Frontal cortex (tissue), 4 donors: ENCODE measurements around the gene ANGPTL7. TPM values are rescaled to one million over a fixed set of nuclear protein-coding genes. Genes with fewer than 3 reads are reported as not detected.
"Not testable (repeated sequence)": the region's sequence is repeated elsewhere in the genome, so short reads cannot be mapped to it uniquely, and the experiment has no call there.

Experiments
- DNase-seq, 2 donors: peaks; one replicate each; pipeline ENCODE4 v3.0.0; 2012; ENCODE audit warnings: low spot score in 2 of 2
- FAIRE-seq: peaks from 2 replicates; lab custom pipeline; 2012; peaks lifted over from hg19 to GRCh38; lab: Jason Lieb, UNC
- total RNA-seq: library from RNA; depleted of rRNA; stranded (reverse); fragments of >200 nt; gene quantifications from one replicate; pipeline ENCODE4 v1.2.3, GENCODE V29; 2014
- donor health status: control.
- donor health status: control.
- donor health status: control.

Gene ANGPTL7
- total RNA-seq, 1 donor from 2014 or later, result 0.41 TPM

DNA sequence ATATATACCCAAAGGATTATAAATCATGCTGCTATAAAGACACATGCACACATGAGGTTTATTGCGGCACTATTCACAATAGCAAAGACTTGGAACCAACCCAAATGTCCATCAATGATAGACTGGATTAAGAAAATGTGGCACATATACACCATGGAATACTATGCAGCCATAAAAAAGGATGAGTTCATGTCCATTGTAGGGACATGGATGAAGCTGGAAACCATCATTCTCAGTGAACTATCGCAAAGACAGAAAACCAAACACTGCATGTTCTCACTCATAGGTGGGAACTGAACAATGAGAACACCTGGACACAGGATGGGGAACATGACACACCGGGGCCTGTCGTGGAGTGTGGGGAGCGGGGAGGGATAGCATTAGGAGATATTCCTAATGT, 22.4 kb upstream of the ANGPTL7 start:
- DNase-seq, FAIRE-seq: not testable (repeated sequence)

DNA sequence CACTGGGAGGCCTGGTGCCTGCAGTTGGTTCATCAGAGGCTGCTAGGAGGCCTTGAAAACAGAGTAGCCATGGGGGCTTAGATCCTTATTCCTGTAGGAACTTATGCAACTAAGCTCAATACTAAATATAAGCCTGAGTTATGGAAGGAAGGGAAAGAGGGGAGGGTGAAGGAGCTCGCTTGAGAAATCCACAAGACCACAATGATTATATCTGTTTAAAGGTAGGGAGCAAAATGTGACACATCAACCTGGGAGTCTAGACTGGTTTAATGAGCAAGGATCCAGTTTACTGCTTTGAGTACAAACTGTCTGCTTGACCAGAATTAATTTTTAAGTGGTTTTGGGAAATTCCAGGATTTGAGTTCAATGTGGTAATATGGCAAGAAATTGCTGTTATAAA, 20.4 kb upstream of the ANGPTL7 start:
- DNase-seq, result no peak
- no peak for FAIRE-seq

GRCh38 chr1:11169202-11169601, 20.0 kb upstream of the ANGPTL7 start:
- no peak for DNase-seq
- FAIRE-seq, result no peak

GRCh38 chr1:11170102-11170501, 19.1 kb upstream of the ANGPTL7 start:
- no peak for DNase-seq

GRCh38 chr1:11174261-11174942, 14.8 kb upstream of the ANGPTL7 start:
- DNase-seq, result no peak

More at GRCh38 chr1:11170102-11170501, 19.1 kb upstream of the ANGPTL7 start:
- FAIRE-seq, result no peak

GRCh38 chr1:11175461-11175860, 13.7 kb upstream of the ANGPTL7 start:
- no peak for FAIRE-seq
- no peak for DNase-seq

More at GRCh38 chr1:11174261-11174942, 14.8 kb upstream of the ANGPTL7 start:
- no peak for FAIRE-seq

DNA sequence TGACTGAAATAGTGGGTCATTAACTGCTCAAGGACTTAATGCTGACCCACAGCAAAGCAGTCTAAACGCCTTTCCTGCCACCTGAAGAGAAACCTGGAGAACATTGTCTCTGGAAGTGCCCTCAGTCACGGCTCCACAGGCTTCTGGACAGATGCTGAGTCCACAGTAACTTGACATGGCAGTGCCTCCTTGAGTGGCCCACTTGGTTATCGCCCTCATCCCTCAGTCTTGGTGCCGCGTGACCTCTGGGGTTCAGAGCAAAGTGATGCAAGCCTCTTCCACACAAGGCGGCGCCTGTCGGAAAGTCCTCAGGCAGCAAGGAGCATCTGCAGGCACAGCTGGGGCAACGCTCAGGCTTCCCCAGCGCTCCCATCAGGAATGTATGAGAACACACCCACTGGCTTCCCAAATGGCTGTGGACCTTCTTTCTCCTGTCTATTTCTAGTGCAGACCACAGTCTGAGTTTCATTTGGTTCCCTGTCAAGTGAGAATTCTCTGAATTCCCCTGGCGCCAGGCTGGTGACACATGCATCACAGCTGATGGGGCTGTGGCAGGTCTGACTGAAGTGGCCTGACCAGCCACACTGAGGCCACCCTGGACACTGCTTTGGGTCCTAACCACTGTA, 13.0 kb upstream of the ANGPTL7 start:
- DNase-seq, result no peak
- no peak for FAIRE-seq

- DNase-seq, result no peak
- no peak for FAIRE-seq
Measured at GRCh38 chr1:11178021-11179015, 10.8 kb upstream of the ANGPTL7 start.

- DNase-seq (no peak), FAIRE-seq (no peak)
Measured at GRCh38 chr1:11179125-11179524, 10.0 kb upstream of the ANGPTL7 start.

DNA sequence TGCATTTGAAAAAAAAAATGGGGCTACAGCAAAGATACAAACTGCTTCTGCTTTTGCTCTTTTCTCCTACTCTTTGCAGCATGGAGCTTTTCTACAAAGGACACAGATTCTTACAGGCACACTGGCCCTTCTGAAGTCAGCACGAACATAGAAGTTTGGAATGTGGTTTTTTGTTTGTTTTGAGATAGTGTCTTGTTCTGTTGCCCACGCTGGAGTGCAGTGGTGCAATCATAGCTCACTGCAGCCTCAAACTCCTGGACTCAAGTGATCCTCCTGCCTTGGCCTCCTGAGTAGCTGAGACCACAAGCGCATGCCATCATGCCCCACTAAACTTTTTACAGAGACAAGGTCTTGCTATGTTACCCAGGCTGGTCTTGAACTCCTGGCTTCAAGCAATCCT, 9.4 kb upstream of the ANGPTL7 start:
- not testable (repeated sequence) for FAIRE-seq, DNase-seq

DNA sequence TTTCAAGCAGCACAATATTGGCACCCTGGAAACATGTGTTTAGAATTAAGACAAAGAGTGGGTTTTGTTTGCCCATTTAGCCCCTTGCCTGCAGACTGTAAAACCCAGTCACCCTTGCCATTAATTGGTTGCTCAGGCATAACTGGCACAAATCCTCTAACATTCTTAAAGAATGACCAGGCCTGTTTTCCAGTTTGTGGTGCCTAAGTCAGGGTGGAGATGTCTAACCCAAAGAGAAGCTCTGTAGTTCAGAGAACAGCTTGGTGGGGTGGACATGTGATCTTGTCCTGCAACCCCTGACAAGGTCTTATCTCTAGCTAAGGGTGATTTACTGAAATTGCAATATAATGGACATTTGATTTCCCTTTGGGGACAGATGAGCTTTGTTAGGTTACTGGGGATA, 8.8 kb upstream of the ANGPTL7 start:
- no peak for DNase-seq
- no peak for FAIRE-seq

- DNase-seq (no peak), FAIRE-seq (no peak)
Measured at GRCh38 chr1:11182884-11183283, 6.3 kb upstream of the ANGPTL7 start.

GRCh38 chr1:11184973-11185372, 4.2 kb upstream of the ANGPTL7 start:
- DNase-seq (no peak), FAIRE-seq (no peak)

DNA sequence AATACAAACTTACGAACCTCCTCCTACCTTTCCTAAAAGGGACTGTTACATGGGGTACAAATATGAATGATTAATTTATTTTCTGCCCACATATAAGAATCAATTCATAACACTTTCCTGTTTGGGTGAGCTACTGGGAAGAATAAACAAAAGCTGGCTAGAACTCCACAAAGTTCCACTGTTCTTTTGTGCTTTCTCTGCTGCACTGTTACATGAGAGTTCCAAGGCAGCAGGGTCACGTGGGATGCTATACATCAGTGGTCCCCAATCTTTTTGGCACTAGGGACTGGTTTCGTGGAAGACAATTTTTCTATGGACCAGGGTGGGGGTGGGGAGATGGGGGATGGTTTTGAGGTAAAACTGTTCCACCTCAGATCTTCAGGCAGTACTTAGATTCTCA, 2.2 kb upstream of the ANGPTL7 start:
- no peak for DNase-seq
- FAIRE-seq, result no peak

DNA sequence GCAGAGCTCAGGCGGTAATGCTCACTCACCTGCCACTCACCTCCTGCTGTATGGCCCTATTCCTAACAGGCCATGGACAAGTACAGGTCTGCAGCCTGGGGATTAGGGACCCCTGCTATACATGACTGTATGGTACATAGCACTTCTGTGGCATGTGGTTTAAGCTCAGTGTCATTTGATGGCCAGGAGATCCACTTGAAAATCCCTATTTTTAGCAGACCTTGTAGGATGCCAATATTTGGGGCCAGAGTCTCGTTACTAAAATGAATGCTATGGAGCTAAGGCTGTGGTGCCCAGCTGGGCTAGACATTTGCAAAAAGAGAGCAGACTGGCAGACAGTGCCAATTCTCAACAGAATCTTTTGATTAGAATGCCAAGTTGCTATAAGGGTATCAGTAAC, 1.7 kb upstream of the ANGPTL7 start:
- FAIRE-seq (no peak), DNase-seq (no peak)

DNA sequence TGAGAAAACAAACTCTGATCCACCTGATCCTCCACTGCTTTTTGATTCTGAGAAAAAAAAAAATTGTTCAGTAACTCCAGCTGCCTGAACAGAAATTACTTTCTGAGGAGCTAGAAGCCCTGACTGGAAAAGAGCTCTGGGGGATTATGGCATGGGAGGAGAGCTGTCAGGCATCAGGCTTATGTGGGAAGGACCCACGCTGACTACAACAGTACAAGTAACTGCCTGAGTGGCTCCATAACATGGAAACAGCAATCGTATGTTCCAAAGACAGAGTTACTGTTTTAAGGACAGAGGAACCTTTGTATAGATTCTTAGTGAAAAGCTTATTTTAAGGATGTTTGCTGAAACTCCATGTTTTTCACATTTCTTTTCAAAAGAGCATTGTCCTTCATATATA, 1.2 kb upstream of the ANGPTL7 start:
- DNase-seq (no peak), FAIRE-seq (no peak)

DNA sequence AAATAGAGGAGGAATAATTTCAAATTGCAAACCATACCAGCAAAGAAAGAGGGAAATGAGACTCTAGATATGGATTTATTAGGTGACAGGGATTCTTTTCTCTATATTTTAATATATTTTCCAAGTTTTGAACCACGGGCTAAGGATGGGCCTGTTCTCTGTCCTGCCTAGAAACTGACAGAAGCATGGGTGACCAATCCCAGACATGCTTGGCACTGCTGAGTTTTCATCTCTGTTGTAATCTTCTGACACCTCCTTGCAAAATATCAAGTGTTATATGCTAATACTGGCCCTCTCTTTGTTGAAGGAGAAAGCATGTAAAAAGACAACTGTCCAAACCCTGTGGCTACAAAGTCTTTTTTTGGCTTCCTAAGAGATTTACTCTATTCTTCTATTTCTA, 774 bp upstream of the ANGPTL7 start:
- FAIRE-seq (no peak), DNase-seq (no peak)

DNA sequence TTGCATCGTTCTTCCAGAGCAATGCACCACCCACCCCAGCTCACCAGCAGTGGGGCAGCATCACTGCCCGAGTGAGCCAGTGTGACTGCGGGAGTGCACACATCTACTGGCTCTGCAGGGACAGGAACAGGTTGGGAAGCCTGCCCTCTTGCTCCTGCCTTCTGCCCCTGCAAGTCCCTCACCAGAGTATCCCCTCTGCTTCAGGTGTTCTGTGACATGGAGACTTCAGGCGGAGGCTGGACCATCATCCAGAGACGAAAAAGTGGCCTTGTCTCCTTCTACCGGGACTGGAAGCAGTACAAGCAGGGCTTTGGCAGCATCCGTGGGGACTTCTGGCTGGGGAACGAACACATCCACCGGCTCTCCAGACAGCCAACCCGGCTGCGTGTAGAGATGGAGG, 4.2 kb downstream of the ANGPTL7 start:
- no peak for FAIRE-seq
- DNase-seq, result no peak

- FAIRE-seq, result no peak
- no peak for DNase-seq
Measured at GRCh38 chr1:11194407-11195176, 5.4 kb downstream of the ANGPTL7 start.

- FAIRE-seq (no peak), DNase-seq (no peak)
Measured at GRCh38 chr1:11196945-11197344, 7.8 kb downstream of the ANGPTL7 start.
